NCI-H82 treated with DMSO at 0.1 percent for 48 hours (cell line): ENCODE results near the gene SNN.

ENCODE experiments used
- DNase-seq: peaks from one replicate; lab custom pipeline; 2025; ENCODE audit not compliant: unreplicated experiment; lab: John Stamatoyannopoulos, UW

Gene SNN

DNA sequence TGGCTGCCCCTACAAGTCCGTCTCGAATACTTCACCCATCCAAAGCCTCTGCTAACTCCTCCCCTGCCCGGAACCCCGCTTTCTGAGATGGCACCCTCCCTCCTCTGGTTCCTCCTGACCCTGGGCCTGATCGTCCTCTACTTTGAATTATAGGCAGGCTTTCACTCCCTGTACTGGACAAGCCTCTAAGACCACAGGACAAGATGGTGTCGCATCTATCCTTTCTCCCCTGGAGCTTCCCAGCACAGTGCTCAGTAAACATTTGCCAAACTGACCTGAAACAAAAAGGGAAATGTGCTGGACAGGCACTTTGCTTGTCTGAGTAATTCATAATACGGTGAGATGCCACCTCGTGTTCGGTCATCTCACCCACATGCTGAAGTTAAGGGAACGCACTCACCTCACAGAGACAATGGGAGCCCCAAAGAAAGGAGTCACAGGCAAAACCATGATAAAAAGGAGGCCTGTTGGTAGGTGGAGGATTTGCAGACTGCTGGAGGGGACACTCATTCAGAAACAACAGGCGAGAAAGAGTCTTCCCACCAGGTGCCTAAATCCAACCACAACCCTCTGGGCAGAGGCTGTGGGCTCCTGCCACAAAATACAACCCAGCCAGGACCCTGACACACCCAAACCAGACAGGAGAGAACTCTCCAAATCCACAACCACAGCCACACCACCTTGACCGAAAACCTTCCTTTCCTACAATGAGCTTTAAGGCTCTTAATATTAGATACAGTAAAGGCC lies 28.2 kb downstream of the SNN start:
- no peak for DNase-seq

- no peak for DNase-seq
Measured at GRCh38 chr16:11697319-11697718, 29.1 kb downstream of the SNN start.

DNA sequence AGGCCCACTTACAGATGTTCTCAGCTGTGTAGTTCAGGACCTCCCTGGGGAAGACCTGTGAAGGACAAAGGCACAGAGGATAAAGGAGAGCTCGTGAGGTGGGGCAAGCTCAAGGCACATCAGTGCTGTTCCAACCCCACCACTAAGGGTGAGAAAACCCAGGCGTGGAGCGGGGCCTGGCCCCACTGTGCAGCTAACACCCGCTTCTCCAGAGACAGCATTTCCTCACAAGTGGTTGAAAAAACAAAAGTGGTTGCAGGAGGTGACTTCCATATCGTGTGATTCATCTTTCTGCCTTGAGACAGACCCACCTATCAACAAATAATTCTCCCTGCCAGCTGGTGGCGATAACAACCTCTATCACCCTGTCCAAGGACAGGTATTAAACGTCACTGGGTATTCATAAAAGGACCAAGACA lies 30.0 kb downstream of the SNN start:
- DNase-seq = no peak

GRCh38 chr16:11699234-11699894 lies 31.1 kb downstream of the SNN start:
- no peak for DNase-seq

DNA sequence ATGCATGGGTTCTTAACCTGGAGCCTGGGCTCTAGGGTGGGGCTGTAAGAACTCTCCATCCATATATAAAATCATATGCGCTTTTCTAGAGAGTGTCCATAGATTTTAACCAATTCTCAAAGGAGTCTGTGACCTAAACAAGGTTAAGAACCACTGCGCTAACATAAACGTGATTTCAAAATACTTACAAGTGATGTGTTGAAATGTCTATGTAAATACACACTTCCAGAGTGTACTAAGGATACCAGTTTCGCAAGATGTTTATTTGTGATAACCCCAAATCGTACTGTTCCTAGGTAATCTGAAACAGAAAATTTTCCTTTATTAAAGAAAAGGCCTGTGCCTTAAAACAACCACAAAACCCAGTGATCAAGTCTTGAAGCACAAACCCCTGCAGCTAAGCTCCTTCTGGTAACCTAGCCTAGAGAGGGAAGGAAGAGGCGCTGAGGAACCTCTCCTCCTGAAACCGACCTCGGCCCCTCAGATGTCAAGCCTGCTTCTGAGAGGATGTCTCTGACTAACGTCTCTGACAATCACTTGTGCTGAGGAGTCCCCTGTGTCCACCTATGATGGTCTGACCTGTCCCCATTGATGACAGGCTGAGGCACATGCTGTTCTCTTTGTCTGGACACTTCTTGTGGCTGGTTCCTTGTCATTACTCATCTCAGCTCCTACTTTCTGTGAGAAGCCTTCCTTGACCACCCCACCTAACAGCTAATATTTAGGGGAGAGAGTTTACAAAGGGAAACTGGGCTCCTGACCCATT lies 32.2 kb downstream of the SNN start:
- DNase-seq = no peak

DNA sequence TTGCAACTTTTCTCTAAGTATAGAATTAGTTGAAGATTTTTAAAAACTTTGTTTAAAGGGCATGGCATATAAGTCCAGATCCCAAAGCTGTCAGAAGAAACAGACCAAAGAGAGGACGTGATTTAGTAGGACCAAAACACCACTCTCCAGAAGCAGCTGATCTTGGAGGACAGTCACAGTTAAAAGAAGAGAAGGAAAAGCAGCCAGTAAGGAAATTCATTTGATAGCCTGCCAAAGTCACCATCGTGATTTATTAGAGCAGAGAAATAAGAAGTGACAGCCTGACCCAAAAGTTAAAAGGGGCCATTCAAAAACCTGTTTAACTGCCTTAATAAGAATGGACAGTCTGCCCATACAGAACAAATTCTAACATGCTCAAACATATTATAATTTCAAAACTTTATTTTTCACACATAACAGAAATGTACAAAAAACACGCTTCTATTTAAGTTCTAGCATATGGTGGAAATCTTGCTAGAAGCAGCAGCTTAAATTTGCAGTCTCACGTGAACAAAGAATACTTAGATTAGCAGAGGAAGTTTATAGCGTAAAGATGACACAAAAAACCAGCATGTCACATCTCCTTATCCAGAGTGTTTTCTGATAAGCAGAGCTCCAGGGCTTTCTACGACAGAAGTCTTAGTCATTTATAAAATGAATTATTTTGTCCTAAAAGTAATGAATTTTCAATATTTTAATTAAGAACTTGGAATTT lies 37.2 kb downstream of the SNN start:
- no peak for DNase-seq

GRCh38 chr16:11706180-11706742 lies 38.0 kb downstream of the SNN start:
- DNase-seq = no peak

DNA sequence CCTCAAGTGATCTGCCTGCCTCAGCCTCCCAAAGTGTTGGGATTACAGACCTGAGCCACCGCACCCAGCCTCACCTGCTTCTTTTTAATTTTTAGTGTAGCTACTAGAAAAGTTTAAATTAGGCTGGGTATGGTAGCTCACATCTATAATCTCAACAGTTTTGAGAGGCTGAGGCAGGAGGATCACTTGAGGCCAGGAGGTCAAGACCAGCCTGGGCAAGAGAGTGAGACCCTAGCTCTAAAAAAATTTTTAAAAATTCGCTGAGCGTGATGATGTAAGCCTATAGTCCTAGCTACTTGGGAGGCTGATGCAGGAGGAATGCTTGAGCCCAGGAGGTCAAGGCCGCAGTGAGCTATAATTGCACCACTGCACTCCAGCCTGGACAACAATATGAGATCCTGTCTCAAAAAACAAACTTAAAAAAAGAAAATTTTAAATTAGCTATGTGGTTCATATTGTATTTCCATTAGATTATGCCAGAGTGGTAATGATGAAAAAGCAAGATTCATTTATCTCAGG lies 39.5 kb downstream of the SNN start:
- no peak for DNase-seq

DNA sequence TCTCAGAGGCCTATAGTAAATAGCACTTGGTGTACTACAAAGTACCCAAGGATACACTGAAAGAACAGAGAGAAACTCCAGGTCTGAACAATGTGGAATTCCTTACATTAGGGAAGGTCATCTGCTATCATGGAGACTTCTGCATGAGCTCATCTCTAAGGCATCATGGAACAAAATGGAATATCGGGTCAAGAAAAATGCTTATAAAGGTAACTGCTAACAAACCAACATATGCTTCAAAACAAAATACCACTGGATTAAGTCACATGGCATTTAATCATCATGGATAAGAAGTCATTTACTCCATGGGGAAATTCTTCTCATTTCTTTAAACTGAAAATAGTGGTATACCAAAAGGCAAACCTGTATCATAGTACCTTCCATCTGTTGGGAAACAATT lies 40.2 kb downstream of the SNN start:
- DNase-seq = no peak

- no peak for DNase-seq
Measured at GRCh38 chr16:11711662-11712061, 43.4 kb downstream of the SNN start.

DNA sequence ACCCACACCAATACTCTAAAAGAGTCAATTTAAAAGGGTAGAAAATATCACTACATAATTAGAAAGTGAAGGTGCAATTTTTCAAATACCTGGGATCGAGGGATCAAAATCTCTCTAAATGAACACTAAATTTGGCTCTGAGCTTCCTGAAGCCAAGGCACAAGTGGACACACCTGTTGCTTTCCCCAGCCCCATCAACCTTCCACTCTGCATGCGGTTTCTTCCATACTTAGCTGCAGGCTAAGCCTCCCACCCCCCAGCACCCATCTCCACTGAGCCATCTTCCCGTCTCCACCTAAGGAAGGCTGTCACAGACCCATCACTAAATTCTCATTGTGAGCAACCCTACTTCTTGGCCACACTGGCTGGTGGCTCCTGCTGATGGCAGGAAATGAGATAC lies 43.9 kb downstream of the SNN start:
- no peak for DNase-seq

DNA sequence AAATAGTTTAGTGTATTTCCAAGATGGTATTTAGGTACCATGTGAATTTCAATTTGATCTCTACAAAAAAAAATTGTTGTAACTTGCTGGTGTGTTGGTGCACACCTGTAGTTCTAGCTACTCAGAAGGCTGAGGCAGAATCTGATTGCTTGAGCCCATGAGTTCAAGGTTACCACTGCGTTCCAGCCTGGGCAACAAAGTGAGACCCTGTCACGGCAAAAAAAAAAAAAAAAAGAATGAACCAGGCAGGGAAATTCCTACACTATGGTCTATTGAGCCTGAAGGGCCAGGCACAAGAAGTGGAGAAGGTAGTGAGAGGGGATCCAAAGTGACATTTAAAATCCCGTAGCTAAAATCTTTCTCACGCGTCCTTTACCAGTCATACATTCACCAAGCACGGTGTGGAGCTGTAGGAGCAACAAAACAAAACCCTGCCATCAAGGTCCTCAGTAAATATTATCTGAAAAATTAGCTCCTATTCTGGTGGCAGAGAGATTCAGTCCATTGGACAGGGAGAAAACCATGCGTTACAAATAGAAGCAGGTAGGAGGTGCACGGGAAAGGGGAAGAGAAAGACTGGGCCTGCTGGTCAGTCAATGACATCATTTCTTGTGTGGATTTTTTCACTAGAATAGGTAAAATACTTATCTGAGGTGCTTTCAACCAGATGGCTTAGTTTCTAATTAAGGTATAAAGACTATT lies 47.1 kb downstream of the SNN start:
- DNase-seq = no peak

DNA sequence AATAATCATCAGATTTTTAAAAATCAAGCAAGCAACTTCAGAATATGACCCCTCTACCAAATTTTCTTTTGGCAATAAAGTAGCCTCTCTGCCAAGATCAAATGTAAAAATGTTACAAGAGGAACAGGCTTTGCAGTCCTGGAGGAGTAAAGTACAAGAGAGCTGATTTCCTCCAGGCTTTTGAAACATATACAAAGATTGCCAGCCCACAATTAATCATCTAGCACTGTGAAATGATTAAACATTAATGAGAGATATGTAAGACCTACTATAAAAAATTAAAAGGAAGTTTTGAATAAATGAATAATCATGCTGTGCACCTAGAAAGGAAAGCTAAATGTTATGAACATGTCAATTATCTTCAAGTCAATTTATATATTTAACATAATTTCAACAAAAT lies 48.1 kb downstream of the SNN start:
- DNase-seq = no peak

DNA sequence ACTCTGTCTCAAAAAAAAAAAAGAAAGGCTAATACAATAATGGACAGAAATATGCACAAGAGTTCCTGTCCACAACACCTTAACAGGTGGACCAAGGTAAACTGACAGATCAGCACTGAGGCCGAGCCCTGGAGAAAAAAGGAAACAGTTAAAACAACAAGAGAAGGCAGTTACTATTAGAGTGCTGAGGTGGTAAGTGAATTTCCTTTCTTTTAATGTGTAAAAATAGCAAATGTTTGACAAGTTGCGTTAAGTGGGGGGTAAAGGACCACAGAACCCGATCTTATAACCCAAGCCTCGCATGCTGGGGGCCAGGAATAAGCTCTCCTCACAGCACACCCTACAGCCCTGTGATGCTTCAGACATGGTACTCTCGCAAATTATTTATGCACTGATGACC lies 49.6 kb downstream of the SNN start:
- no peak for DNase-seq

DNA sequence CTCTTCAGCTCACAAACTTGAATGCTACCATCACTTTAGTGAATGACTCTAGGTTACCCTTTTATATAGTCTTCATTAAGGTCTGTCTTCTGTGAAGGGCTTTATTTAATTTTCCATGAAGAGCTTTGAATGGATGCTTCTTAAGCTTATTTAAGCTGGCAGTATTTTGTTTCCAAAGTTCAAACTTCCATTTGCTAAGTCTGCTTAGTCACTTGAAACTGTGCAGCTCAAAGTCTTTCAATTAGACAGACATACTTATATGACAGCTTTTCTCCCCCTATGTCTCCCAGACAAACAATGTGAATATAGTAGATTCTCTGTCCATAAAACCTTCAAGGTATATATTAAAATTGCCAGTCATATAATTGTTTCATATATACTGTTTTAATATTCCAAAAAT lies 50.9 kb downstream of the SNN start:
- no peak for DNase-seq

DNA sequence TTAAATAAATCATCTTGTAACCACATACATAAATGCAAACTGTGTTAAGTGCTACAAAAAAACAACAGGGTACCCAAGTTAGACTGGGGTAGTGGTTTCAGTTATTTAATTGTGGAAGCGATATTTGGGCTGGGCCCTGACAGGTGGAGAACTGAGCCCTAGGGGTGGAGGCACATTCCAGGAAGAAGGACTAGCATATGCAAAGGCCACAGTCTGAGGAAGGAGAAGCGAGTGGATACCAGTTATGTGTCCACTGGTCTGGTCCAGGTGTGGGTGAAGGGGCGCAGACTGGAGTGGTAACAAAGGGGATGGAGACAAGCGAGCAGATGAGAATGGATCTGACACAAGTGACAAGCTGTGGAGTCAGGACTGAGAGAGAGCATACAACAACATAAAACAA lies 51.5 kb downstream of the SNN start:
- no peak for DNase-seq

DNA sequence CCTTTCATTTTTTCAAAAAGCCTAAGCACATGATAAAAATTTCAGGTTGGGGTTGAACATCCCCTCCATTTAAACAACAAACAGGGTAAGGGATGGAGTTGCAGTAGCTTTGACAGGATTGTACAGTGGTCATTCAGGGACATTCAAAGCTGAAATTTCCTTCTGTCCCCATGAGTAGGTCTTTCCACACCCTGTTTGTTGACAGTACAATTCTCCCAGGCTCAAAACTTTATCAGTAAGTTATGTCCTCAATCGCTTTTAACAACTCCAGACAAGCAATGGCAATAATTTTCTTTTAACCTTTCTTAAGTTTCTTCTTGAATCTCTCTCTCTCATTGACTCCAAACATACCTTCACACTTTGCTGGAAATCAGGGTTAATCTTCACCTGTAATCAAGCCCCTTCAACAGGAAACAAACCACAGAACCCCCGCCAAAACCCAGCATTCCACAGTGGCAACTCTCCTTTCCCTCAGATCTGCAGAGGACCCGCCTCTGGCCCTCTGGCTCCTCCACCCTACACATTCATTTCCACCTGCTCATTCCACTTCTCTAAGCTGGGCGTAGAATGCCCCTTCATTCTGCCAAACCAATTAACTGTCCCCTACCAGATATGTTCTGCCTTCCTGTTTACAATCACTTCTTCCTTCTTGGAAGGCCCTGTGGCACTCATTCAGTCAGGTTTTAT lies 53.7 kb downstream of the SNN start:
- DNase-seq = no peak

DNA sequence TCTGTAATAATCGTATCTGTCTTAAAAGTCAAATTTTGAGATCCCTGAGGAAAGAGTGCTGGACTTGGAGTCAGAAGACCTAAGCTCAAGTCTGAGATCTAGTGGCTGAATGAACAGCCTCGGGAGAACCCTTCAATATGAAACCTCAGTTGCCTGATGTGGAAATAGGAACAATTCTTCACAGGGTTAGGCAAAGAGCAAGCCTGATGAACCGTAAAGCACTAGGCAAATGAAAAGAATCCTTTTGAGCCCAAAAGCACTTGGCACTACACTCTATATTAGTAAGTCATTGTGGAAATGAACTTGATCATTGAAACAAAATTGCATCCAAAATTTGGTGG lies 54.2 kb downstream of the SNN start:
- DNase-seq = no peak

GRCh38 chr16:11725457-11725856 lies 57.2 kb downstream of the SNN start:
- DNase-seq = no peak

GRCh38 chr16:11726008-11726407 lies 57.8 kb downstream of the SNN start:
- no peak for DNase-seq
